ENCODE measurements around the gene UXT. TPM values are rescaled to one million over a fixed set of nuclear protein-coding genes. Genes with fewer than 3 reads are reported as not detected.

The UXT gene
- total and polyA plus RNA-seq, 9 of the 15 experiments (the other 6 are each of a cell fraction or from before 2014, with no cell fraction given) = 141 to 300 (median 204) TPM

- peak overlapping the region in 1 of 2 experiments; percentile 89; a peak in 2 of 4 replicates for H3K9ac ChIP-seq (ENCODE audit: insufficient read depth in 1 of 2, low read depth in 2 of 2, low read length in 2 of 2)
- WGBS (ENCODE audit: insufficient coverage, low coverage, missing lambda C conversion rate) = 54% methylated on average over 10 of the region's 32 CpGs
- no peaks in the 10 kb centered on the region for H4K20me1 ChIP-seq (replicated peaks; ENCODE audit: control insufficient read depth, insufficient read depth, low read length)
- ChIA-PET POLR2A (interaction anchor here (1.0 kb wide), 1 partner anchor 25 kb away, joined by 3 read pairs; no protein-coding TSS in a partner anchor), CTCF (ENCODE audit: low intra/inter-chr PET ratio) (interaction anchor here (0.5 kb wide), 1 partner anchor 133 kb away, joined by 4 read pairs; no protein-coding TSS in a partner anchor)
- H3K9me3 ChIP-seq (replicated peaks; ENCODE audit: control insufficient read depth, insufficient read depth, low read depth, low read length) = no peaks in the 10 kb centered on the region
- DNase-seq (ENCODE audit: extremely low read depth in 1 of 4, low spot score in 3 of 4) (no peak), FAIRE-seq (no peak), ATAC-seq (no peak)
- H3K9me1 ChIP-seq (ENCODE audit: control insufficient read depth, insufficient read depth, low read length) = no peaks in the 10 kb centered on the region
- peaks cover 0 to 21% of the 10 kb centered on the region in 2 experiments; a peak in 2 of 5 replicates for H3K4me1 ChIP-seq (replicated peaks in 1 of 2; ENCODE audit: control insufficient read depth in 2 of 2, insufficient read depth in 2 of 2, low read length in 2 of 2)
- peak; percentile 92 for TF ChIP-seq ZKSCAN8 (CRISPR knock-in tag; IDR thresholded peaks at IDR 0.05)
- TF ChIP-seq ZNF592 (IDR thresholded peaks at IDR 0.05) = no peak
- no peaks in the 10 kb centered on the region for H3K36me3 ChIP-seq (ENCODE audit: control insufficient read depth, insufficient read depth, low read length)
- no TSS peak for BruUV-seq (replicated peaks)
- in situ Hi-C loops (cut with MboI) = no loop called here
- peaks cover 0 to 27% of the 10 kb centered on the region in 2 experiments; a peak in 3 of 5 replicates for H3K27me3 ChIP-seq (ENCODE audit: control insufficient read depth in 2 of 2, insufficient read depth in 2 of 2, low read length in 2 of 2)
- H3K79me2 ChIP-seq (ENCODE audit: control insufficient read depth, insufficient read depth, low read length) = no peaks in the 10 kb centered on the region
- H3K4me3 ChIP-seq = peak overlapping the region; percentile 43
- intact Hi-C loops (cut with micrococcal nuclease) = loop anchor here (5.0 kb wide), 1 partner anchor 37 kb away; the partner anchor contains the start of gene TIMP1
- H2AFZ ChIP-seq (ENCODE audit: low read depth, low read length) = no peak overlapping the region
- no peak overlapping the region for H3K4me2 ChIP-seq (ENCODE audit: insufficient read depth, low read length)
- no peak overlapping the region for H3K27ac ChIP-seq (ENCODE audit: extremely low read depth, low read depth, low read length)
Measured at GRCh38 chrX:47618923-47619485, 40.0 kb downstream of the UXT start.
